DMS79 treated with DMSO at 0.1 percent for 48 hours (cell line): Measurements from ENCODE around the gene LCN2.
A peak's percentile ranks its signal among the peaks of the same experiment; 100 is the strongest.

Experiments used
- DNase-seq: peaks from one replicate; lab custom pipeline; 2025; lab: John Stamatoyannopoulos, UW

LCN2 gene

GRCh38 chr9:128115187-128116103 lies 33.8 kb upstream of the LCN2 start:
- DNase-seq: no peak

DNA sequence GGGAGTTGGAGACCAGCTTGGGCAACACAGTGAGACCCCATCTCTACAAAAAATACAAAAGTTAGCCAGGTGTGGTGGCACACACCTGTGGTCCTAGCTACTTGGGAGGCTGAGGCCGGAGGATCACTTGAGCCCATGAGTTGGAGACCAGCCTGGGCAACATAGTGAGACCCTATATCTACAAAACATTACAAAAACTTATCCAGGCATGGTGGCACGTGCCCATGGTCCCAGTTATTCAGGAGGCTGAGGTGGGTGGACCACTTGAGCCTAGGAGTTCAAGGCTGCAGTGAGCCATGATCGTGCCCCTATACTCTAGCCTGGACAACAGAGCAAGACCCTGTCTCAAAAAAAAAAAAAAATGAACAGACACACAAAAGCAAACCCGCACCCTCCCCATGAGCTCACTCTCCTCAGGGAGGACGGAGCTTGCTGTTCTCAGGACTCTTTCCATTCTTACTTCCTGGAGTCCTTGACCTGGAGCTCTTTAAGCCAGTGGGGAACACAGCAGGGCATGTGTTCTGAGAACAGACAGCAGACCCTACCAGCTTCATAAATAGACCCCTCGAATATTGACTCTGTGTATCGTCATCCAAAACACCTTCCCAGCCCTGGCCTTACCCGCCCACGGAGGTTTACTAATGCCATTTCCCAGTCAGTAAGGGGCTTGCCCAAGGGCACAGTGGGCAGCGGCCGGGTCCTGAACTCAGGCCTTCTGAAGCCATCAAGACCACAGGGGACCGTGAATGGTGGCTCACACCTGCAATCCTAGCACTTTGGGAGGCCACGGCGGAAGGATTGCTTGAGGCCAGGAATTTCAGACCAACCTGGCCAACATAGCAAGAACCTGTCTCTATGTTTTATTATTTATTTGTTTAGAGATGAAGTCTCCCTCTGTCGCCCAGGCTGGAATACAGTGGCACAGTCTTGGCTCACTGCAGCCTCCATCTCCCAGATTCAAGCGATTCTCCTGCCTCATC lies 32.9 kb upstream of the LCN2 start:
- DNase-seq: no peak

- peak; percentile 90 for DNase-seq
Observed at GRCh38 chr9:128117613-128118471, 31.4 kb upstream of the LCN2 start.

- no peak for DNase-seq
Observed at GRCh38 chr9:128118472-128118857, 30.8 kb upstream of the LCN2 start.

DNA sequence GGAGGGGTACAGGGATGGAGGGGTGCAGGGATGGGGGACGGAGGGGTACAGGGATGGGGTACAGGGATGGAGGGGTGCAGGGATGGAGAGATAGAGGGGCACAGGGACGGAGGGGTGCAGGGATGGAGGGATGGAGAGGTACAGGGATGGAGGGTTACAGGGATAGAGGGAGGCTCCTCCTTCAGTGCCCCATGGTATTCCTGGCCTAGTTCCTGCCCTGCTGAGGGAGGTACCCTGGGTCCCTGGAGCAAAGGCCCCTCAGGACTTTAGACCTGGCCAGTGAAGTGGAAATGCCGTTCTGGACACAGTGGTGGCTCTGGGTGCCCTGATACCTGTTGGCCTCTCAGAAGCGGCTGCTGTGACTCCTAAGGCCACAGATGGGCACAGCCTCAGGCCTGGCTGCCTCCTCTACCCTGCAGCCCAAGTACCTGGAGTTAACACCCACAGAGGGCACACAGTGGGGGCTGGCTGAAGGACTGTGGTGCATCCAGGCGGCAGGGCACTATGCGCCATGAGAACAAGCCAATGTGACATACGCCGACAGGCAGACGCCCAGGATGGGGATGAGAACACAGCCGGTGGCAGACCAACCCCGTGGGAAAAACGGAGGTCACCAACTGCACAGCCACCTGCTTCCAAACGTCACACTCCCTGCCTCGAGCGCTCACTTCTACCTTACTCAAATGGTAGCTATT lies 30.1 kb upstream of the LCN2 start:
- DNase-seq: no peak

DNA sequence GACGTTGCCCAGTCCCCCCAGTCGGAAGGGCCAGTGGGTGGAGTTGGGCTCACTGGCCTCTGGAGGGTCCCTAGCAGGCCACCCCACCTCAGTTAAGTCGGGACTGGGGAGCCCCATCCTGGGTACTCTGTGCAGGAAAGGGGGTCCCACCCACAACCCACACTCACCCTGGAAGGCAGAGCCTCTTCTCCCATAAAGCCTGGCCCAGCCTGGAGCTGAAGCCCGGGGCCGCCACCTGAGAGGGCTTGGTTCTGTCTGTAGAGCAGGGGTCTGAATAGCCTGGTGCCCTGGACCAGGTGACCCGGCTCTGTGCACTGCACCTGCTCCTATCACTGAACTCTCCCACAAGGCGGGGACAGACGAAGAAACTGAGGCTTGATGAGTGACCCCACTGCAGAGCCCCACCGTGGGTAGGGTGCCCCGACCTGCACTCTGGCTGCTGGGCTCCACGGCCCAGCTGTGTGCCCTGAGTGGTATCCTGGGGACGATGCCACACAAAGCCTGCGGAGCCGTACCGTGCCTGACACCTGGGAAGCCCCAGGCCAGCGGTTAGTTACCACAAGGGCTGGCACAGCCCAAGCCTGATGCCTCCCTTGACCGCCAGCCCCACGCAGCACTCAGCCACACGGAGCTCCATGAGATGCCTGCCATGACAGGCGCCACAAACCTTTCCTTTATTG lies 29.1 kb upstream of the LCN2 start:
- no peak for DNase-seq

DNA sequence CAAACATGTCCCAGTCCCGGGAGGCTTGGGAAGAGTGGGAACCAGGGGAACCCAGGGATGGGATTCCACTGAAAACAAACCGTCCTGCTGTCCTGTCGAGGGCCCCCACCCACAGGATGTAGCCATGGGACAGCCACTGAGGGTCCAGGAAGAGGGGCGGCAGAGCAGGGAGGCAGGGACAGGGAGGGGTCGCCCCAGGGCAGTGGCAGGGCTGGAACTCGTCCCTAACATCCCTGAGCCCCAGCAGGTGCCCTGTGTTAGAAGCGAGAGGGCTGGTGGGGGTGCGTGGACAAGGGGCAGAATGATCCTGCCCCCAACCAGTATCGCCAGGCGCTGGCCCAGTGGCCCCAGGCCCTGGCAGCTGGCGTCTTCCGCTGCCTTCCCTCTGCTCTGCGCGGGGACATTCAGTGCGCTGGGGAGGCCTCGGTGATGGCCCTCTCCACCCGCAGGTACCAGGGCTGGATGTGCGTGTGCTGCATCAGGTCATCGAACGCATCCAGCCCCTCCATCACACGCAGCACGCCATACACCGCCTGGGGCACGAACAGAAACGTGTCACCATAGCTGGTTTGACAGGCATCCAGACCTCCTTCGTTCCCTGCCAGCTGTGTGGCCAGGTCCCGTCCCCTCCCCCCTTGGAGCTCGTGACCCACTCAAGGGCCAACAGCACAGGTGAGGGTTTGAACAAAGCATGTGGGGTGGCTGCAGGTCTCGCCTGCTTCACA lies 28.4 kb upstream of the LCN2 start:
- no peak for DNase-seq

GRCh38 chr9:128121466-128121810 lies 27.8 kb upstream of the LCN2 start:
- DNase-seq: no peak

- no peak for DNase-seq
Observed at GRCh38 chr9:128121924-128122808, 27.1 kb upstream of the LCN2 start.

GRCh38 chr9:128122809-128123175 lies 26.5 kb upstream of the LCN2 start:
- no peak for DNase-seq

DNA sequence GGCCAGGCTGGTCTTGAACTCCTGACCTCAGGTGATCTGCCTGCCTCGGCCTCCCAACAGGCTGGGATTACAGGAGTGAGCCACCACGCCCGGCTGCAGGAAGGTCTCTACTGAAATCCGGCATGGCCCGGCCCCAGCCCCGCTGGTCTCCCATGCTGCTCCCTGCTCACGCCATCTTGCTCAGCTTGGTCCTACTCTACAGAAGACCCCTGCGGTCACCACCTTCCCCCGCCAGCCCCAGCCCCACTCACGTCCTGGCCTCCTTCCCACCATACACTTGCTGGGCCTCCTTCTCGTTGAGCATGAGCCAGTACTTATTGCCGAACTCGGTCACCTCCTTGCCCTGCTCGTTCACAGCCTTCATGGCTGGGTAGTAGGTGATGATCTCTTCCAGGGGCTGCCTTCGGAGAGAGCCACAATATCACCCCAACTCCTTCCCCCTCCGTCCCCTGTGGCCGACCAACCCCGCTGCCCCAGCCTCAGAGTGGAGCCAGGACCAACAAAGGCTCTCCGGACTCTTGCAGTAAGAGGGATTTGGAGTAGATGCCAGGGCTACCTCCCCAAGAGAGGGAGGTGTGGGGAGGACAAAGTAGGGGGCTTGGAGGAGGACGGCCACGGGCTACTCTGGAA lies 25.7 kb upstream of the LCN2 start:
- no peak for DNase-seq

DNA sequence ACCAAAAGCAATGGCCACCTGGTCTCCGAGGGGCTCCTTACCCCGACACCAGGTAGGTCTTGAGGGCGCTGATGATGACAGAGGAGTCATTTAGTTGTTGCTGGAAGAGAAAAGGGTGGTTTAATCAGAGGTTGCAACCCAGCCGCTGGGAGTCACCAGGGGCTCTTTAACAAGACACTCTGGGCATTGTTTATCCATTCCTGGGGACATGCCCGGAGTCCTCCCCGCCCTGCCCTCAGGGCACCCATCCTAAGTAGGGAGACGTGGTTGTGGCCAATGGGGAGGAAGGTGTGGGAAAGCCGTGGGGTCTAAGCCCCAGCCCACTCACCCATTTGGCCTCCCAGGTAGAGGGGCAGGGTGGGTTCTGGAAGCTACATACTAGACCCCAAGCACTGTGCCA lies 24.8 kb upstream of the LCN2 start:
- DNase-seq: no peak

DNA sequence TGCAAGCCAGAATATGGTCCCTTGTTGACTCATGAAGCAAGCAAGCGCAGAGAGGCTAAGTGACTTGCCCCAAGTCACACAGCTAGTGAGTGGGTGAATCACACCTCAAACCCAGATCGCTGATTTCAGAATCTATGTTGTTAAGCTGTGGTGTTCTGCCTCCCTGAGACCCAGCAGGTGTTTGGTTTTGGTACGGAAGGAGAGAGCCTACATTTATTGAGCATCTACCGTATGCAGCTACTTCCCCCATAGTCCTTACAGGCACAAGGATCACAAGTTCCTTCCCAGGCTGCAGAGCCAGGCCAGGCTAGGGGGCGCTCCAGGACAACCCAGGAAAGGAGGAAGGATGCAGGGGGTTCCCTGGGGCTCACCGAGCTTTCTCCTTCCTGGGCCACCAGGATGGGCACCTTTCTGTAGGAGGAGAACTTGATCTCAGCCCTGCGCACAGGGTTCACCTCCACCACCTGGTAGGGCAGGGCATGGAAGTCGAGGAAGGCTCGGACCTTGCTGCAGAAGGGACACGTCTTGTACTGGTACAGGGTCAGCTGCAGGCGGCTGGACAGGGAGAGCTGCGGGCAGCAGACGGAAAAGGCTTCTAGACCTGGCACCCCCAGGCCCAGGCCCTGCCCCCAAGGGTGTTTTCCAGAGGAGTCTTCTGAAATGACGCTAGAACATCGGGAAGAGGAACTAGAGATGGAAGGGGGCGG lies 24.2 kb upstream of the LCN2 start:
- no peak for DNase-seq

GRCh38 chr9:128125580-128126354 lies 23.5 kb upstream of the LCN2 start:
- no peak for DNase-seq

GRCh38 chr9:128127568-128127989 lies 21.7 kb upstream of the LCN2 start, which contains the start of gene PTGES2:
TSS of gene PTGES2 (minus strand) at chr9:128127729. CDS start at chr9:128127717, 12 bp downstream.
- DNase-seq: peak; percentile 45

DNA sequence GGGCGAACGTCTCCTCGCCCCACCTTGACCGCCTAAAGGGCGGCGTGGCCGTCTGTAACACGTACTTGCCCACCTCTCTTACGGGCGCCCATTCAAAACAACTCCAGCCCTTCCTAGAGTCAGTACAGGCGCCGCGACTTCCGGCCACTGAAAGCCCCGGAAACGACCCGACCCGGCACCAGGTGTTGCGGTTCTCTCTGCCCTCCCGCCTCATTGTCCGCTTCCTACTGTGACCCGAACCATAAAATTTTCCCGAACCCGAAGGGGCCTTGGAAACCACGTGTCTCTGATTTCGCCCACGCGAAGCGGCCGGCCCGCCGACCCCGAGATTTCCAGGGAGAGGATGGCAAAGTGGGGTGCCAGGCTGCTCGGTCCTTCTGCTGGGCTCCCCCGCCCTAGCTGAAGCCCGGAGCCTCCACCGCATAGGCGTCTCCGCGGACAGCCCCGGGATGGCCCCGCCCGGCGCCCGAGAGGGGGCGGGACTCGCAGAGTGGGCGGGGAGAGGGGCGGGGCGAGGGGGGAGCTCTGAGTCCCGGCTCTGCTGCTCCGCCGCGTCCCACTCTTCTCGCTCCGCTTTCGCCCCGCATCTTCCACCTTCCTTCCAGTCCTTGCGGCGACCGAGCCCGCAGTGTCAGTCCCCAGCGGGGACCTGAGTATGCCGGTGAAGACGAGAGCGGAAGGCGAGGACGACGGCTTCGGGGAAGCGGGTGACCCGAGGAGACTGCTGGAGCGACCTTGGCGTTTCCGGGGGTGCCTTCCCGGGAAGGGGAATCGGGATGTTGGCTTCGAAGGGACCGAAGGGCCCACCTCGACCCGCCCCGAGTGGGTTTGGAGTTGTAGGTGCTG lies 21.0 kb upstream of the LCN2 start:
- DNase-seq: peak; percentile 87
